KMS-11 (cell line): Measurements from ENCODE around the gene SUSD3.

Source experiments
- H2AFZ ChIP-seq: fragments of 200-600 bp; sonication (generic); 2 replicates; pipeline ENCODE4 v1.6.1; 2016; ENCODE audit warnings: antibody characterized with exemption, mixed run types, low read depth
- H3K27ac ChIP-seq: fragments of 200-600 bp; sonication (generic); 2 replicates; pipeline ENCODE4 v1.6.1; 2016; ENCODE audit warnings: mild to moderate bottlenecking, mixed run types
- H3K27me3 ChIP-seq: fragments of 200-600 bp; sonication (generic); 2 replicates; pipeline ENCODE4 v1.6.1; 2017; ENCODE audit warnings: mild to moderate bottlenecking, low read depth, mixed run types, moderate library complexity; ENCODE audit not compliant: insufficient read depth
- H3K36me3 ChIP-seq: fragments of 200-600 bp; sonication (generic); 2 replicates; pipeline ENCODE4 v1.6.1; 2017; ENCODE audit warnings: mild to moderate bottlenecking, mixed run types; ENCODE audit not compliant: insufficient read depth
- H3K4me1 ChIP-seq: fragments of 200-600 bp; sonication (generic); 2 replicates; pipeline ENCODE4 v1.6.1; 2016; ENCODE audit warnings: mild to moderate bottlenecking, low read depth, mixed run types; ENCODE audit not compliant: poor library complexity, severe bottlenecking
- H3K4me2 ChIP-seq: fragments of 200-600 bp; sonication (generic); 2 replicates; pipeline ENCODE4 v1.7.0; 2016; ENCODE audit warnings: mild to moderate bottlenecking, mixed run types
- H3K4me3 ChIP-seq: fragments of 200-600 bp; sonication (generic); IDR thresholded peaks from 2 replicates; pipeline ENCODE4 v1.6.1; 2017; ENCODE audit warnings: low read depth, low read length, mixed read lengths; ENCODE audit not compliant: insufficient read depth
- H3K79me2 ChIP-seq: fragments of 200-600 bp; sonication (generic); 2 replicates; pipeline ENCODE4 v1.6.1; 2016; ENCODE audit warnings: low read depth, mixed run types; ENCODE audit not compliant: insufficient read depth
- H3K9ac ChIP-seq: fragments of 200-600 bp; sonication (generic); 2 replicates; pipeline ENCODE4 v1.6.1; 2016; ENCODE audit warnings: mild to moderate bottlenecking, mixed run types
- H4K20me1 ChIP-seq: fragments of 200-600 bp; sonication (generic); 2 replicates; pipeline ENCODE4 v1.6.1; 2016; ENCODE audit warnings: mild to moderate bottlenecking, mixed run types; ENCODE audit not compliant: insufficient read depth
- TF ChIP-seq, protein P1 (sequence below): fragments of 200-600 bp; sonication (generic); conservative IDR thresholded peaks from 2 replicates; pipeline ENCODE4 v1.6.1; 2017; ENCODE audit warnings: low read depth, mild to moderate bottlenecking, antibody characterized with exemption, low read length, moderate library complexity, mixed read lengths

Gene SUSD3

DNA sequence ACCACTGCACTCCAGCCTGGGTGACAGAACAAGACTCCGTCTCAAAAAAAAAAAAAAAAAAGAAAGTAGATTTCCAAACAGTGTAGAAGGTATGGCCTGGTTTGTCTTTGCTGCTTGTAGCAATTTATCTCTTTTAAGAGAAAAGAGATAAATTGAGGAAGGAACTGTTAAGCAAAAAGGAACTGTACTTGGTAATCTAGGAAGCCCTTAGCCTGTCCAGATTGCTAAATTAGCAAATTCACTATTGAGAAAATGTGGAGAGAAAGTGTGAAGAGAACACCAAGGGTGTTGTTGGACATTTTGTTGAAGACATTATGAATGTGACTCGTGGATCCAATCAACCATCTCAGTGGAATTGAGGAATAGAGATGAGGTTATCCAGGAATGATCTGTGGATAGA lies 13.0 kb upstream of the SUSD3 start:
- H4K20me1 ChIP-seq: no peaks in the 10 kb centered on the region
- H3K4me3 ChIP-seq: no peak overlapping the region
- H3K79me2 ChIP-seq: no peaks in the 10 kb centered on the region
- H3K4me2 ChIP-seq: no peak overlapping the region
- H3K9ac ChIP-seq: no peak overlapping the region
- H3K27ac ChIP-seq: no peak overlapping the region
- no peaks in the 10 kb centered on the region for H3K4me1 ChIP-seq
- no peak overlapping the region for H2AFZ ChIP-seq
- H3K27me3 ChIP-seq: no peaks in the 10 kb centered on the region
- H3K36me3 ChIP-seq: no peaks in the 10 kb centered on the region
- TF ChIP-seq, protein P1, sequence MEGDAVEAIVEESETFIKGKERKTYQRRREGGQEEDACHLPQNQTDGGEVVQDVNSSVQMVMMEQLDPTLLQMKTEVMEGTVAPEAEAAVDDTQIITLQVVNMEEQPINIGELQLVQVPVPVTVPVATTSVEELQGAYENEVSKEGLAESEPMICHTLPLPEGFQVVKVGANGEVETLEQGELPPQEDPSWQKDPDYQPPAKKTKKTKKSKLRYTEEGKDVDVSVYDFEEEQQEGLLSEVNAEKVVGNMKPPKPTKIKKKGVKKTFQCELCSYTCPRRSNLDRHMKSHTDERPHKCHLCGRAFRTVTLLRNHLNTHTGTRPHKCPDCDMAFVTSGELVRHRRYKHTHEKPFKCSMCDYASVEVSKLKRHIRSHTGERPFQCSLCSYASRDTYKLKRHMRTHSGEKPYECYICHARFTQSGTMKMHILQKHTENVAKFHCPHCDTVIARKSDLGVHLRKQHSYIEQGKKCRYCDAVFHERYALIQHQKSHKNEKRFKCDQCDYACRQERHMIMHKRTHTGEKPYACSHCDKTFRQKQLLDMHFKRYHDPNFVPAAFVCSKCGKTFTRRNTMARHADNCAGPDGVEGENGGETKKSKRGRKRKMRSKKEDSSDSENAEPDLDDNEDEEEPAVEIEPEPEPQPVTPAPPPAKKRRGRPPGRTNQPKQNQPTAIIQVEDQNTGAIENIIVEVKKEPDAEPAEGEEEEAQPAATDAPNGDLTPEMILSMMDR: no peak

DNA sequence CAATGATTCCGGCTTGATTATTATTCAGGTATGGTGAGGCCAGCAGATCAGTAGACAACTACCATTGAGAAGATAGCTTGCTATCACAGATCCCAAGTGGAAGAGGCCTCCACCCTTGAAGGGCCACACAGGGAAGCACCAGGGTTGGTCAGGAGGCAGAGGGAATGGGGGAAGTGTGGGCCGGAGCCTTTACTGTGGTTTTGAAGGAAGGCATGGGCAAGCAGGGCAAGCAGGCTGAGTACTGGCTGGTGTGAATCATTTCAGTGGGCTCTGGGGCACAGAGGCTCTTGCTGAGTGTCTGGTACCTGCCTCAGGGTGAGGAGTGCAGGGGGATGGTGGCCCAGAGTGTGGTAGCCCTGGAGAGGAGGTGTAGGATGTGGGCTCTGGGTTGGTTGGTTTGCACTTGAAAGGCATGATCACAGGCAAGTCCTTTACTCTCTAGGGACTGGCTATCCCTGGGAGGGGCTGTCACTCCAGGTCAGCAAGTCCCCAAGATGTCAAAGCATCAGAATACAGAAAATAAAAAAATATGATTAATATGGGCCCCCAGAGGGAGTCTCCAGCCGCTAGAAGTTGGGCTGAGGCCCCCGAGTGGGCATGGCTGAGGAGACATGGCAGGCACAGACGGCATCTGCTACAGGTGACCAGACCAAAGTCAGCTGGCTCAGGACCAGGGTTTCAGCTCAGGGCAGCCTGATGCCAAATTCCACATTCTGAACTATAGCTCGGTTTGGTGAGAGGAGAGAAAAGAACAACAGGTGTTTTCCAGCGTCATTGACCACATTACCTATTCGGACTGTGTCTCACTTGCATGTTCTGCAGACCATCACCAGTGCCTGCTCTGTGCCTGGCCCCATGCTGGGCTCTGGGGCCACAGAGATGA lies 9.7 kb upstream of the SUSD3 start:
- H3K27me3 ChIP-seq: no peaks in the 10 kb centered on the region
- no peaks in the 10 kb centered on the region for H3K36me3 ChIP-seq
- no peak overlapping the region for H3K9ac ChIP-seq
- H4K20me1 ChIP-seq: no peaks in the 10 kb centered on the region
- H3K27ac ChIP-seq: no peak overlapping the region
- no peaks in the 10 kb centered on the region for H3K79me2 ChIP-seq
- TF ChIP-seq, protein P1: no peak
- no peak overlapping the region for H3K4me2 ChIP-seq
- H3K4me3 ChIP-seq: no peak overlapping the region
- H3K4me1 ChIP-seq: no peaks in the 10 kb centered on the region
- no peak overlapping the region for H2AFZ ChIP-seq

DNA sequence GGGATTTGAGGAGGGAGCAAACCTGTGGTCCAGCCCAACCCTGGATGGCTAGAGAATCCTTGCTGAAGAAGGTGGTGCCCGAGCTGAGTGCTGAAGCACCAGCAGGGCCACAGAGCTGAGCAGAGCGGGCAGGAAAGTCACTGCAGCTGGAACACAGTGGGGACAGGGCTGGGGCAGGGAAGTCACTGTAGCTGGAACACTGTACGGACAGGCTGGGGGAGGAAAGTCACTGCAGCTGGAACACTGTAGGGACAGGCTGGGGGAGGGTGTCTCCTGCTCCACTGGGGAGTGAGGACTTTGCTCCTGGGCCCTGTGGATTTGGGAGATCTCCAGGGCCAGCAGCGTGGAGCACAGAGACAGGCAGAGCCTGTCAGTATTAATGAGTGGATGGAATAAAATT lies 9.0 kb upstream of the SUSD3 start:
- no peak overlapping the region for H3K4me2 ChIP-seq
- no peaks in the 10 kb centered on the region for H3K27me3 ChIP-seq
- peaks cover 3% of the 10 kb centered on the region for H3K4me1 ChIP-seq
- no peak overlapping the region for H3K9ac ChIP-seq
- H2AFZ ChIP-seq: no peak overlapping the region
- H3K4me3 ChIP-seq: no peak overlapping the region
- TF ChIP-seq, protein P1: no peak
- H3K27ac ChIP-seq: no peak overlapping the region
- no peaks in the 10 kb centered on the region for H3K36me3 ChIP-seq
- H3K79me2 ChIP-seq: no peaks in the 10 kb centered on the region
- no peaks in the 10 kb centered on the region for H4K20me1 ChIP-seq

DNA sequence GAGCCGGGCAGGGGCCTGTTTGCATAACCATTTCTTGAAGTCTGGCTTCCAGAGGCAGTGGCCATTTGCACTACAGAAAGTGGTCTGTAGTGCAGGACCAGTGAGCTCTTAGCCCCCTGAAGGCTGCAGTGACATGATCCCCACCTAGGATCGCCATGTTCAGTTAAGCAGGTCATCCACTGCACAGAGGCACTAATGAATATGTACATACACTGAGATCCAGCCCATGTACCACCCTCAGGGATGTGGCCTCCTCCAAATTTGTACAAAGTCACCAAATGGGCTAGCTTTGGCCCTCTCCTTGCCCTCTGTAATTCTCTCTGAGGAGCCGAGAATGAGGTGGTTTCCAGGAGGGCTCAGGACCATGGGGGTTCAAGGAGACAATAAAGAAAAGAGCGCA lies 8.3 kb upstream of the SUSD3 start:
- no peaks in the 10 kb centered on the region for H3K79me2 ChIP-seq
- H3K27ac ChIP-seq: no peak overlapping the region
- no peak overlapping the region for H3K4me2 ChIP-seq
- H3K4me3 ChIP-seq: no peak overlapping the region
- no peaks in the 10 kb centered on the region for H4K20me1 ChIP-seq
- H3K9ac ChIP-seq: no peak overlapping the region
- peaks cover 8% of the 10 kb centered on the region for H3K4me1 ChIP-seq
- TF ChIP-seq, protein P1: no peak
- no peaks in the 10 kb centered on the region for H3K36me3 ChIP-seq
- H3K27me3 ChIP-seq: no peaks in the 10 kb centered on the region
- H2AFZ ChIP-seq: no peak overlapping the region
